ENCODE data around the gene MERTK.
"Not testable (repeated sequence)": the region's sequence is repeated elsewhere in the genome, so short reads cannot be mapped to it uniquely, and the experiment has no call there.

The MERTK gene

DNA sequence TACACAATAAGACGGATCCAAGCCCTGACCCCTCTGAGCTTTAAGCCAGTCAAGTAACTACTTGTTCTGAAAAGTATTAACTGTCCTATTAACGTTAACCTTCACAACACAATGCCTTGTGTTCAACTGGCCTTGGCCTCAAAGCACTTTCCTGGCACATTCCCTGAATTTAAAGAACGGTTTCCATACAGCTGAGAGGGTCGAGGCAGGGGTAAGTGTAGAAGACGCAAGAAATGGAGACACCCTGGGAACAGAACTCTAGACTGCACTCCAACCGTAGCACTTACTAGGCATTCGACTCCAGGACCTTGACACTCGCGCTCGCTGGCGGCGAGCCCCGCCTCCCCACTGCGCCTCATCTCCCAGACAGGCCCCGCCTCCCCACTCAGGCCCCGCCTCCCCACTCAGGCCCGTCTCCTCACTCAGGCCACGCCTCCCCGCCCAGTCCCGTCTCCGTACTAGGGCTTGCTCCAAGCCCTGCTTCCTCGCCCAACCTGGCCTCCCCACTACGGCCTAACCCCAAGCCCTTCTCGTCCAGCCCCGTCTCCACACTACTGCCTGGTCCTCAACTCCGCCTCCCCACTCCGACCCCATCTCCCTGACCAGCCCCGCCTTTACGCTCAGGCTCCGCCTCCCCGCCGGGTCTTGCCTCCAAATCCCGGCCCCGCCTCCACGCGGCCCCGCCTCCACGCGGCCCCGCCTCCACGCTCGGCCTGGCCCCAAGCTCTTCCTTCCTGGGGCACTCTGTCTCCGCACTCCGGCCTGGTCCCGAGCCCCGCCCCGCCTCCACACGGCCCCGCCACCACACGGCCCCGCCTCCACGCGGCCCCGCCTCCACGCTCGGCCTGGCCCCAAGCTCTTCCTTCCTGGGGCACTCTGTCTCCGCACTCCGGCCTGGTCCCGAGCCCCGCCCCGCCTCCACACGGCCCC, 155.8 kb downstream of the MERTK start:
- peak overlapping the region; percentile 61 for H3K4me3 ChIP-seq (ENCODE audit: low read length)
- TF ChIP-seq ZNF274 (IDR thresholded peaks at IDR 0.05; ENCODE audit: low read depth, low read length): no peak

DNA sequence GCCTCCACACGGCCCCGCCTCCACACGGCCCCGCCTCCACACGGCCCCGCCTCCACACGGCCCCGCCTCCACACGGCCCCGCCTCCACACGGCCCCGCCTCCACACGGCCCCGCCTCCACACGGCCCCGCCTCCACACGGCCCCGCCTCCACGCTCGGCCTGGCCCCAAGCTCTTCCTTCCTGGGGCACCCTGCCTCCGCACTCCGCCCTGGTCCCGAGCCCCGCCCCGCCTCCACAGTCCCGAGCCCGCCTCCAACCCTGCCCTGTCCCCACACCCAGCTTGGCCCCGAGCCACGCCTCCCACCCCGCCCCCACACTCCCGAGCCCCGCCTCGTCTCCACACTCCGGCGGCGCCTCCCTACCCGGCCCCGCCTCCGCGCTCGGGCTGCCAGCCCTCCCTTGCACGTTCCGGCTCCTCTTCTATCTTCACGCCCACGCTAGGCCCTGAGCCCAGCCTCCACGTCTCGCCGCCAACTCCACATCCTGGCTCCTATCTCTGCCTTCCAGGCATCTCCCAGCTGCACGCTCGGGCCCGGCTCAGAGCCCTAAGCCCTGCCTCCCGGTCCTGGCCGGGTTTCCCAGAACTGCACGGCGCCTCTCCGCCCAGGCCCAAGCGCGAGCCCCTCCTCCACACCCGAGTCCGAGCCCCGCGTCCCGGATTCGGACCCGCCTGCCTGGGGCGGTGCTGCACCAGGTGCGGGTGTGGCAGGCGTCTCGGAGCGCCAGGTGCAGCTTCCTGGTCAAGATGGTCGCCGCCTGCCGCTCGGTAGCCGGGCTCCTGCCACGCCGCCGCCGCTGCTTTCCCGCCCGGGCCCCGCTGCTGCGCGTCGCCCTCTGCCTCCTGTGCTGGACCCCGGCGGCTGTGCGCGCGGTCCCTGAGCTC, 156.7 kb downstream of the MERTK start, which contains the start of gene TMEM87B:
Gene TMEM87B (plus strand): TSS at position 423 of the 883 bp plus-strand sequence. CDS start 323 bp downstream, at position 746.
- no peak for TF ChIP-seq ZNF274 (IDR thresholded peaks at IDR 0.05; ENCODE audit: low read depth, low read length)
- H3K4me3 ChIP-seq (ENCODE audit: low read length): peak within 1 kb of the TSS; percentile 71

DNA sequence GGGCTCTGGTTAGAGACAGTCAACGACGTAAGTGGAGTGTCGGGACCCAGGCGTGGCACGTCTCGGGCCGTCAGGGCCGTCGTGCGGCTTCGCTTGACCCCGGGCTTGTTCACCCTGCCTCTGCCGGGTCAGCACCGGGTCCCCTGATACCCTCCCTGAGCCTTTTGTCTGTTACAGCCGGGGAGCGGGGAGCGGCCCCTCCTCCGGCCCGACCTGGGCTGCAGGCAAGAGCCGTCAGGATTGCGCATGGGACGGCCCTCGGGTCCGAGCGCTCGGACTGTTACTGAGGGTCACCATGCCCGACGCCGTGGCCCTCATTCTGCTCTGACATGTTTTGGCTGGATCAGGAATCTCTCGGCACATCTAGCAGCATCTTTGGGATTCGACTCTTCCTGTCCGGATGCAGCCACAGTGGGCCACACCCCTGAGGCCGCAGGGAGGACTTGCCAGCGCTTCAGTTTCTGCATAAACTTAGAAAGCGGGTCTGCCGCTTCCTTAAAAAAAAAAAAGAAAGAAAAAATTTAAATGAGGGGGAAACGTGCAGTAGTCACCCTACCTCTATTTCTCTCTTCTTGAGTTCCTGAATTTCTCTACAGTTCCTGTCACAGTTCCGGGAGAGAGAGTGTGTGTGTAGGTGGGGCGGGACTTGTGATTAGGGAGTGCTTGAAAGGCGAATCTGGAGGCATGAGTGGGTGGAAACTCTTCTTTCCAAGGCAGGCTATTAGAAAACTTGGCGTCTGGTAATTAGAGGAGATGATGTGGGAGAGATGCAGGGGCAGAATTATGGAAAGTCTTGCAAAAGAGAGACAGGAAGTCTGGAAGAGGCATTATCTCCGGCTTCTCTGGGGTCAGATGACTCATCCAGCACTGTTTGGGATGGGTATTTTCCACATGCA, 157.6 kb downstream of the MERTK start:
- H3K4me3 ChIP-seq (ENCODE audit: low read length): peak overlapping the region; percentile 71
- no peak for TF ChIP-seq ZNF274 (IDR thresholded peaks at IDR 0.05; ENCODE audit: low read depth, low read length)

GRCh38 chr2:112056626-112056987, 158.2 kb downstream of the MERTK start:
- no peak for TF ChIP-seq ZNF274 (IDR thresholded peaks at IDR 0.05; ENCODE audit: low read depth, low read length)
- H3K4me3 ChIP-seq (ENCODE audit: low read length): peak overlapping the region; percentile 71

- no peak overlapping the region for H3K4me3 ChIP-seq (ENCODE audit: low read length)
- no peak for TF ChIP-seq ZNF274 (IDR thresholded peaks at IDR 0.05; ENCODE audit: low read depth, low read length)
These were observed 161.3 kb downstream of the MERTK start for GRCh38 chr2:112059671-112060070.

- TF ChIP-seq ZNF274 (IDR thresholded peaks at IDR 0.05; ENCODE audit: low read depth, low read length): no peak
- H3K4me3 ChIP-seq (ENCODE audit: low read length): no peak overlapping the region
These were observed 162.9 kb downstream of the MERTK start for GRCh38 chr2:112061299-112061698.

DNA sequence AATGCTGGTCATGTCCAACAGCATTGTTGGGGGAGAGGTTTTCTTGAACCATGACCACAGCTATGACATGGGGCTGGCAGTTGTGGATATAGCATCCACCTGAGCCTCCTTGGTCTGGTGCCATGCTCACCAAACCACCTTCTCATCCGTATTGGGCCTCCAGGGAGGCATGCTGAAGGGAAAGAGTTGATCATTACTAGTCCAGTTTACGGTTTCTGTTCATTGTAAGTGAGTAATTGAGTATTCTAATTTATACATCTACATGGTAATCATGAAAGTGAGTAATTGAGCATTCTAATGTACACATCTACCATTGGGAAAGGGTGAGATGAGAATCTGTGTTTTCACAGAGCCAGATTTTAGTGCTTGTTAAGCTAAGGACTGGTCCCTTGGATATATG, 163.4 kb downstream of the MERTK start:
- TF ChIP-seq ZNF274 (IDR thresholded peaks at IDR 0.05; ENCODE audit: low read depth, low read length): no peak
- no peak overlapping the region for H3K4me3 ChIP-seq (ENCODE audit: low read length)

DNA sequence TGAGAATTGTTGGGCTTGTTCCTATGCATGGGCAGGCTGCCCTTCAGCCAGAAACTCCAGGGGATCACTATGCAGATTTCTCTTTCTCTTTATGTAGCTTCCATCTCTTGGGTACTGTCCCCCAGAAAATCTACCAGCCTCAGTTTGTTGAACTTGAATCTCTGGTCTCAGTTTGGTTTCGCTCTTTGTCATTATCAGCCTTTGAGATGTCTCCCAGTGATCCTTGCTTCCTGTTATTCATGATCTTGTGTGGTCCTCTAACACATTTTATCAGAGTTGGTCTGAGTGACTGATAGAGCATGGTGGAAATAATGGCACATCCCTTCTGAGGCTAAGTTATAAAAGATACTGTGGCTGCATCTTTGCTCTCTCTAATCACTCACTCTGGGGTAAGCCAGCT, 164.5 kb downstream of the MERTK start:
- no peak overlapping the region for H3K4me3 ChIP-seq (ENCODE audit: low read length)
- TF ChIP-seq ZNF274 (IDR thresholded peaks at IDR 0.05; ENCODE audit: low read depth, low read length): no peak

DNA sequence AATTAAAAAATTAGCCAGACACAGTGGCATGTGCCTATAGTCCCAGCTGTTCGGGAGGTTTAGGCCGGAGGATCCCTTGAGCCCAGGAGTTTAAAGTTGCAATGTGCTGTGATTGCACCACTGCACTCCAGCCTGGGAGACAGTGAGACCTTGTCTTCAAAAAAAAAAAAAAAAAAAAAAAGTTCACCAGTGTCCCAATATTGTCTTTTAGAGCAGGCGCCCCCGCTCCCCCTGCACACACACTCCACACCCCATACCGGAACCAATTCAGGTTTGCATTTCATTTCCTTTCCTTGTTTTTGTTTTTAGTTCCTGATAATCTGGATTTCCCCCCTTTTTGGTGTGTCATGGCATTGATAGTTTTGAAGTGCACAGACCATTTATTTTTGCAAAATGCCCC, 167.1 kb downstream of the MERTK start:
- H3K4me3 ChIP-seq (ENCODE audit: low read length): no peak overlapping the region
- no peak for TF ChIP-seq ZNF274 (IDR thresholded peaks at IDR 0.05; ENCODE audit: low read depth, low read length)

GRCh38 chr2:112065966-112066365, 167.6 kb downstream of the MERTK start:
- TF ChIP-seq ZNF274 (IDR thresholded peaks at IDR 0.05; ENCODE audit: low read depth, low read length): no peak
- H3K4me3 ChIP-seq (ENCODE audit: low read length): no peak overlapping the region

DNA sequence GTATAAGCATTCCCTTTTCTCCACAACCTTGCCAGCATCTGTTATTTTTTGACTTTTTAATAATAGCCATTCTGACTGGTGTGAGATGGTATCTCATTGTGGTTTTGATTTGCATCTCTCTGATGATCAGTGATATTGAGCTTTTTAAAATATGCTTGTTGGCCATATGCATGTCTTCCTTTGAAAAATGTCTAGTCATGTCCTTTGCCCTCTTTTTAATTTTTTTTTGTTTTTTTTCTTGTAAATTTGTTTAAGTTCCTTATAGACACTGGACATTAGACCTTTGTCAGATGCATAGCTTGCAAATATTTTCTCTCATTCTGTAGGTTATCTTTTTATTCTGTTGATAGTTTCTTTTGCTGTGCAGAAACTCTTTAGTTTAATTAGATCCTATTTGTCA, 171.4 kb downstream of the MERTK start:
- H3K4me3 ChIP-seq (ENCODE audit: low read length): not testable (repeated sequence)

GRCh38 chr2:112073875-112074274, 175.5 kb downstream of the MERTK start:
- no peak for TF ChIP-seq ZNF274 (IDR thresholded peaks at IDR 0.05; ENCODE audit: low read depth, low read length)
- H3K4me3 ChIP-seq (ENCODE audit: low read length): no peak overlapping the region

GRCh38 chr2:112074506-112074905, 176.1 kb downstream of the MERTK start:
- no peak for TF ChIP-seq ZNF274 (IDR thresholded peaks at IDR 0.05; ENCODE audit: low read depth, low read length)
- H3K4me3 ChIP-seq (ENCODE audit: low read length): no peak overlapping the region

Data from GM08714 (cell line).